GM21825 (cell line): Measurements from ENCODE around the gene LSM4.
"Not testable (repeated sequence)": the region's sequence is repeated elsewhere in the genome, so short reads cannot be mapped to it uniquely, and the experiment has no call there.

Experiments used
- ATAC-seq: cut with Tn5 transposase; IDR thresholded peaks from one replicate; pipeline ENCODE4 v1.9.1; 2021; ENCODE audit warnings: mild to moderate bottlenecking, moderate library complexity; ENCODE audit not compliant: unreplicated experiment

Gene LSM4

DNA sequence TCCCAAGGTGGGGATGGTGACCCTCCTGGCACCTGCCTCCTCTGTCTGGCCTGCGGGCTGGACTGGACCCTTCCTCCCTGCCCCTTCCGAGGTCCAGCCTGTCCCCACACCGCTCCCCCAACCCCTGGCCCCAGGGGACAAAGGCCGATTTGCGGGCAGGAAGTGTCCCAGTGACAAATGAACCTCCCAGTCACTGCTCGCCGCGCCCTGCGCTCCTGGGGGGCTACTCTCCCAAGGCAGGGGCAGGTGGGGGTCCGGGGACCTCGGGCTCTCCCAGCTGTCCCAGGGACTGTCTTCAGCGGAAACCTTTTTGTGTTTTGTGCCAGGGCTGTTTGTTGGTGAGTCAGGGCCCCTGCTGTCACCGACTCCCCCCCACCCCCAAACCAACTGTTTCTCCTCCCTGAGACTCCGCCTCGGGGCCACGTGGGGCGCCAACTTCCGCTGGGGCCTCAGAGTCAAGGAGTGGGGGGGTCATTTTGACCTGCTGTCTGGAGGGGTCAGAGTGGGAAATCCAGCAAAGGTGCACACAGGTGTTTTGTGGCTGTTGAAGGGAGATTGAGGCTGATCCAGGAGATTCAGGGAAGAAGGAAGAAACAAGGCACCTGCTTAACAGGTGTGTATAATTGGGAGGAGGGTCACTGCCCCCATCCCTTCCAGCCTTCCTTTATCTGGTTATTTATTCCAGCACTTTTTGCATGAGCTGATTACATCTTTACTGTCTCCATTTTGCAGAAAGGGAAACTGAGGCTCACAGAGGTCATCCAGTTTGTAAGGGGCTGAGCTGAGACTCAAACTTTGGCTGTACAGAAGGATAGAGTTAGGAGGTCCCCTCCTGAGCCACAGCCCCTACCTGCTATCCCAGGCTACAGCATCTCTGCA, 18.4 kb upstream of the LSM4 start:
- ATAC-seq, result no peak

DNA sequence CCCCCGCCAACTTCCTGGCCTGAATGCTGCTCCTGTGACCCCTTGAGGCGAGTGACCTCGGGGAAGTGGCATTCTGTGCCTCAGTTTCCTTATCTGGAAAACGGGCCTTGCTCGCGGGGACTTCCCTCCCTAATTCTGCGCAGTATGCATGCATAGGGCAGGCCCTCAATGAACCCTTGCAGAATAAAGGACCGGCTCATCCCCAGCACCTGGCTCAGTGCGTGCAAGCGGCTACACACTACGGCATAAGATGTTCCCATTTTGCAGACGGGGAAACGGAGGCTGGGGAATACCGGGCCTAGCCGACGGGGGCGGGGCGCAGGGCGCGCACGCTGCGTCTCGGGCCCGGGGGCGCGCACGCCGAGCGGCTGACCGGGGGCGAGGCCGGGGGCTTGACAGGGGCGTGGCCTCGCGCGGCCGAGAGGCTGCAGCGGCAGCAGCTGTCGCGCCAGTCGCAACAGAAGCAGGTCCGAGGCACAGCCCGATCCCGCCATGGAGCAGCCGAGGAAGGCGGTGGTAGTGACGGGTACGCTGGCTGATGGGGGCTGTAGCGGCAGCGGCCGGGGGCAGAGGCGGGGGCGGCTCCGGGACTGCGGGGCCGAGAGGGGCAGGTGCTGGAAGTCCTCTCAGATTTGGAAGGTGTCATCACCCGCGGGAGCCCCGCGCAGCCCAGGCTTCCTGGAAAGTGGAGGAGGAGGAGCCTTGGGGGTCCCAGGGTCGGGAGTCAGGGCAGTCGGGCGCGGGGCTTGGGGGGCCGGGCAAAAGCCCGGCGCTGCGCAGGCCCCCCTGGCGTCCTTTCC, 17.5 kb upstream of the LSM4 start, which contains the start of gene PGPEP1:
PGPEP1 (plus strand) TSS at position 409 of the 800 bp plus-strand sequence; CDS start at position 493, 84 bp downstream.
- no peak for ATAC-seq

DNA sequence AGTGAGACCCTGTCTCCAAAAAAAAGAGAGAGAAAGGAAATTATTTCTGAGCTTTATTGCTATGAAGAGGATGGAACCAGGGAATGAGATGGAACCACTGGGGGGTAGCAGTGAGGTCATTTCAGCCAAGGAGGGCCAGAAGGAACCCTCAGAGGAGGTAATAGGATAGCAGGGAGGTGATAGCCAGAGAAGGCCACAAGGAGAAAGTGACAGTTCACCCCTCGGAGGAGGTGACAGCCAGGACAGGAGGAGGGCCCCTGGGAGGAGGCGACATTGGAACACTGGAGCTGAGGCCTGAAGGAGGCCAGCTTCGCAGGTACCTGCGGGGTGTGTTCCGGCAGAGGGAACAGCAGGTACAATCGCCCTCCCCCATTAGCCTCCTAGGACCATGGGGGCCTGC, 16.8 kb upstream of the LSM4 start:
- no peak for ATAC-seq

DNA sequence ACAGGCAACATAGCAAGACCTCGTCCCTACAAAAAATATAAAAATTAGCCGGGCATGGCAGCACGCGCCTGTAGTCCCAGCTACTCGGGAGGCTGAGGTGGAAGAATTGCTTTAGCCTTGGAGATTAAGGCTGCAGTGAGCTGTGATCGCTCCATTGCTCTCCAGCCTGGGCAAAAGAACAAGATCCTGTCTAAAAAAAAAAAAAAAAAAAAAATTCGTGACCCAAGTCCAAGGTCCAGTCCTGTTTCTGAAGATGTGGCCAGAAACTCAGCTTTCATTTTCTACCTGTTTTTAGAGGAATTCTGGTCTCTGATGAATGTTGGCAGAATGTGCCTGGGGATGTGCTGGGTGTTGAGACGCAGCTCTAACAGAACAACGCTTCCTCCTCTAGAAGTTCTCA, 15.7 kb upstream of the LSM4 start:
- no peak for ATAC-seq

DNA sequence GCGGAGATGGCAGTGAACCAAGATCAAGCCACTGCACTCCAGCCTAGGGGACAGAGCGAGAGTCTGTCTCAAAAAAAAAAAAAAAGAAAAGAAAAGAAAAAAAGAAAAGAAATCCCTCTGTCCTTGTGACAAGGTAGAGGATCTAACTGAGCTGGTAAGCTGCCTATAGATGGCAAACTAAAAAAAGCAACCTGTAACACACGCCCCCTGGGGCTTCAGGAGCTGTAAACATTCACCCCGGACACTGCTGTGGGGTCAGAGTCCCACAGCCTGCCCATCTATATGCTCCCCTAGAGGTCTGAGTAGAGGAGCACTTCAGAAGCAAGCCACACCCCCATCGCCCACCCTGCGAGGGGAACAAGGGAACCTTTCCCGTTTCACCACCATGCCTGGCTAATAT, 13.2 kb upstream of the LSM4 start:
- no peak for ATAC-seq

DNA sequence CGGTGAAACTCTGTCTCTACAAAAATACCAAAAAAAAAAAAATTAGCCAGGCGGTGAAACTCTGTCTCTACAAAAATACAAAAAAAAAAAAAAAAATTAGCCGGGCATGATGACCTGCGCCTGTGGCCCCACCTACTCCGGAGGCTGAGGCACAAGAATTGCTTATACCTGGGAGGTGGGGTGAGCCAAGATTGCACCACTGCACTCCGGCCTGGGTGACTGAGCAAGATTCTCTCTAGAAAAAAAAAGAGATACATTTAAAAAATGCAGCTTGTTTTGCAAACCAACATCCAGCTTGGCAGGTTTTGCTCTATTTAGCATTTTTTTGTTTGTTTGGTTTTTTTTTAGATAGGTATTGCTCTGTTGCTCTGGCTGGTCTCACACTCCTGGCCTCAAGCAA, 10.8 kb upstream of the LSM4 start:
- ATAC-seq, result no peak

DNA sequence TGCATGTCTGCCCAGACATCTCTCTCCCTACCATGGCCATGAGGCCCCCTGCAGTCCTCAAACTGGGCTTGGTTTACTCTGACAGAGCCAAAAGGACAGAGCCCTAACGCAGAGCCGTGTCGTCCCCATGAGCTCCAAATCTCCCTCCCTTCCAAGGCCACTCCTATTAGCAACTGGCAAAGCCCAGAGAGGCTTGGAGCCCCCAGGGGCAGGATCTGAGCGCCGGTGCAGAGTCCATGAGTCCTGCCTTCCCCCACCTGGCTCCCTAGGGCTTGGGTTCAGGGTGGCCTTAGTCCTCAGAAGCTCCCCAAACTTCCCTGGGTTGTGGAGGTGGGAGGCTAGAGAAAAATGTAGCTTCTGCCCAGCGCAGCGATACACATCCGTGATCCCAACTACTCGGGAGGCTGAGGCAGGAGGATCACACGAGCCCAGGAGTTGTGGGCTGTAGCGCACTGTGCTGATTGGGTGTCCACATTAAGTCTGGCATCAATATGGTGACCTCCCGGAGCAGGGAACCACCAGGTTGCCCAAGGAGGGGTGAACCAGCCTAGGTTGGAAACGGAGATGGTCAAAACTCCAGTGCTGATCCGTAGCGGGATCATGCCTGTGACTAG, 10.1 kb upstream of the LSM4 start:
- ATAC-seq, result no peak

DNA sequence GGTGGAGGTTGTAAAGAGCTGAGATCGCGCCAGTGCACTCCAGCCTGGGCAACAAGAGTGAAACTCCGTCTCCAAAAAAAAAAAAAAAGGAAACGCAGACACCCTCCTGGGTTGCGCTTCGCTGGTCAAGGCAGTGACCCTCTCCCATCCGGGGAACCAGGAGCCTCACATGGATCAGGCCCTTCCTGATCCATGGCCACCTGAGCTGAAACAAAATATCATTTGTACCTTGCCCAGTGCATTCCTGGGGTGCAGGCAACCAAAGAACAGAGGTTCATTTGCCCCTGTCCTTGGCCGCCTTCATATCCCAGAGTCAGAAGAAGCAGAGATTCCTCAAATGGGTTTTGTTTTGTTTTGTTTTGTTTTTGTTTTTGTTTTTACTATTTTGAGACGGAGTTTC, 8.0 kb upstream of the LSM4 start:
- no peak for ATAC-seq

DNA sequence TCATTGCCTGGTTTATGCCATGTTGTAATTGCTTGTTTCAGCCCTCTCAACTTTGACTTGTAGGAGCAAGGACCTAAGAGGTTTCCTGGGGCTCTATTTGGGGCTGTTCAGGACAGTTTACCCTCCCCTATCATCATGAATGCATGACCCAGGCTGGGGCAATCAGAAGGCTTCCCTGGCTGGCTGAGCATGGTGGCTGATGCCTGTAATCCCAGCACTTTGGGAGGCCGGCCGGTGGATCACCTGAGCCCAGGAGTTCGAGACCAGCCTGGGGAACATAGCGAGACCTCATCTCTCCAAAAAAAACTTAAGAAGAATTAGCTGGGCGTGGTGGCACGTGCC, 6.1 kb upstream of the LSM4 start:
- ATAC-seq, result no peak

DNA sequence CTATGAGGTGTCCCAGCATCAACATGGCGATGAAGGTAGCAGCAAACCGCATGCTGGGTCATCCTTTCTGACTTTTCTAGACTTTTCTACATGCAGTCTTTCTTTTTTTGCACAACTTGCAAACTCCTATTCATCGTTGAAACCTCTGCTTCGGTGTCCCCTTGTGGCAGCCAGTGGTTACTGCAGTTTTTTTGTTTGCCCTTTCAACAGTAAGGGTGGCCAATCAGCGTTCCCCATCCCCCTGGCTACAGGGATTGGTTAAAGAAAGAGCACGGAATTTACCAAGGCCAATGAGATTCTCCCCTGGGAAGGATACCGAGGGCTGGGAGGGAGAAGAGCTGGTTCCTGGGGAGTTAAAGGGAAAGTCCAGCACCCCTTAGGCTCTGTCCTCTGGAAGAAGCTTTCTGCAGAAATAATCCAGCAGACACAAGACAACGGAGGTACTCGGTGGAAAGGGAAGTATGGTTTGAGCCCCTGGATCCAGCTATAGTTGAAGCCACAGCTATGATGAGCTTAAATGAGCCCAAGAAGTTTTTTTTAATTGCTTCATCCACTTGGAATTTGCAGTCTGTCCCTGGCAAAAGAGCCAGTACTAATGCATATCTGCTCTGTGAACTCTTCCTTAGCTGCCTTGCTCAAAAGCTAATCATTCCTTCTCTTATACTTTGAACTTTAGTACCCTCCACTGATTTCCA, 5.6 kb upstream of the LSM4 start:
- ATAC-seq, result peak; percentile 79

DNA sequence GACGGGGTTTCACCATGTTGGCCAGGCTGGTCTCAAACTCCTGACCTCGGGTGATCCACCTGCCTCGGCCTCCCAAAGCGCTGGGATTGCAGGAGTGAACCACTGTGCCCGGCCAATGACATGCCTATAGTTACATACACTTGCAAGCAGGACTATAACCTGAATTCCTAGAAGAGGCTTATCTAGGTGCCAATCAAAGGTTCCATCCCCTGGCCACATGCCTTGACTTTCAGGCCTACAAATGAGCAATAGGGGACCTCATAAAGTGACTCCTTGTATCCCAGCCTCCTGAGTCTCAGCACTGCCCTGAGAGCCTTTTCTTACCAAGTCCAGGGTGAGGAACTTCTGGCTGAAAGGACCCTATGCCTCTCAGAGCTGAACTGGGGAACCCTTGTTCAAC, 3.9 kb upstream of the LSM4 start:
- ATAC-seq, result no peak

DNA sequence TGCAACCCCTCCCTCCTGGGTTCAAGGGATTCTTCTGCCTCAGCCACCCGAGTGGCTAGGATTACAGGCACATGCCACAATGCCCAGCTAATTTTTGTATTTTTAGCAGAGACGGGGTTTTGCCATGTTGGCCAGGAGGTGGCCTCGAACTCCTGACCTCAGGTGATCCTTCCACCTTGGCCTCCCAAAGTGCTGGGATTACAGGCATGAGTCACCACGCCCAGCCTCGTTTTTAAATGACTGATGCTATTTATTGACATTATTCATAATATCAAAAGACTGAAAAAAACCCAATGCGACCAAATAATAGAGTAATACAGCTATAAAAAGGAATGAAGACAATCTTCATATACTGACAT, 1.5 kb upstream of the LSM4 start:
- ATAC-seq, result not testable (repeated sequence)

DNA sequence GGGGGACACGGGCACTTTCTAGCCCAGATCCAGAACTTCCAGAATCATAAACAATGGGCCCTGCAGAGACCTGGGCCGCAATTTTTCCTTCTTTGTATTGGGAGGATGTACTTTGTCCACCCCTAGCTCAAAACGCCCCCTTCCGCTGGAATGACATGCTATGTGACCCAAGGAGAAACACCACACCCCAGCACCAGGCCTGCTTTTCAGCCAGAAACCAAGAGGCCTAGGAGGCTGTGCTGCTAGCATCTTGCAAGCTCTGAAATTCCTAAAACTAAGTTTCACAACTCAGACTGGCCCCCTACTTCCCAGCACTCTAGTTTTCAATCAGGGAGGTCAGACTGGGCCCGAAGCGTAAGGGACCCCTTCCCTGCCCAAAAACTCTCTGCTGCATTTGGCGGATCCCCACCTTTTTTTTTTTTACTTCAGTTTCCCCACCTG, 538 bp downstream of the LSM4 start:
- no peak for ATAC-seq

DNA sequence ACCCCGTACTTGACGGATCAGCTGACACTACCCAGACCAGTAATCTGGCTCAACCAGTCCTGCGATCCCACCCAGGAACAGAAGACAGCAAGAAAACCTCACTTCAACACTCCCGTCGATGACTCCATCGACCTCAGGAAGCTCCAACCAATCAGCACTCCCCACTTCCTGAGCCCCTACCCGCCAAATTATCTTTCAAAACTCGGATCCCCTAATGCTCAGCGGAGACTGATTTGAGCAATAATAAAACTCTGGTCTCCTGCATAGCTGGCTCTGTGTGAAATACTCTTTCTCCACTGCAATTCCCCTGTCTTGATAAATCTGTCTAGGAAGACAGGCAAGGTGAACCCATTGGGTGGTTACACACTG, 1.2 kb downstream of the LSM4 start:
- no peak for ATAC-seq

DNA sequence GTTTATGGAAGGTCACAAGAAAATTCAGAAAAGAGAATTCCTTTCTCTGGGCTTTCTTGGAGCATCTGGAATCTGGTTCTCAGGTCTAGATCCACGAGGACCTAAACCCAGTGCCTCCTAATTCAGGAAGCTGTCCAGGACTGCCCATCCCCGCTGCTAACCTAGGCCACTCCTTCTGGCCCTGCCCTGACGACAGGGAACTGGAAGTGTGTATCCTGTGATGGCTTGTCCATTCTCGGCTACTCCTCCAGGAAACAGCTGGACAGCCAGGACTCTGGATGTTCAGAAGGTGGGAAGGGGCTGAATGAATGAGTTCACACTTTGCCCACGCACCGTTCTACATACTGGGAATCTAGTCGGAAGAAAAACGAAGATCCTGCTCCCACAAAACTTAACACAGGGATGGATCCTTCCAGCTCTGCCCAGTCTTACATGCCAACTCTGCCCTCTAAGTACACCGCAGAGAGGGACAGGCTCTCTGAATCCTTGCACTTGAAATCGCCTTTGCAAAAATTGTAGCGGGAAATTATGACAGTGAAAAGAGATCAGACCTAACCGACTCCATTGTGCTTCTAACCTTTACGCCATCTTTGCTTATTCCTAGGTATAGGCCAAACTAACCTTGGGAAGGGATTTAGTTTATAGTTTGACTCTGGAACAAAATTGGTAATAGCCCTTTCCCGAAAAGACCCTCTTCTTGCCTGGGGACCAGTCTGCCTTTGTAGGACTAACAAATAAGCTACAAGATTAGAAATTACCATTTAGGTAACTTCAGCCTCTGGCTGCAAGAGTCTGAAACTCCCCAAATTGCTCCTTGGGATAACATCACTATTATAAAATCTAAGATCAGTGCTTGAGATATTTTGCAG, 1.8 kb downstream of the LSM4 start:
- no peak for ATAC-seq

DNA sequence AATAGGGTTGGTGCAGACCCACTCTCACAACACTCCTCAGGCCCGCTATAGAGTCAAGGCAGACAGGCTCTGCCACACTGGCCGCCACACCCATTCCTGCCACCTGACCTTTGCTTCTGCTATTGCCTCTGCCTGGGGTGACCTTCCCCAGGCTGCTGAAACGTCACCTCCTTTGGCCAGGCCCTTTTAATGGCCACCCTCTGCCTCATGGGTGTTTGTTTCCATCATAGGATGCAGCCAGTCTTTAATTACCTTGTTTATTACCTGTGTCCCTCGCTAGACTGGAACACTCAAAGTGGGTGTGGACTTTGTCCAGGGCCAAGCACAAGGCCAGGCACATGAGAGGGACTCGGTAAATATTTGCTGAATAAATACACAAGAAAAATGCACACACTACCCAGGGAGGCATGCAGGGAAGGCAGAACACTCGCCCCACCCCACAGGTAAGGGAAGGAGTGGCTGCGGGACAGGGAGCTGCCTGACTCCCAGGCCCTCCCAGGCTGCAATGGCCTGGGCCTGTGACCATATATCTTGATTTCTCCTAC, 3.2 kb downstream of the LSM4 start:
- no peak for ATAC-seq

DNA sequence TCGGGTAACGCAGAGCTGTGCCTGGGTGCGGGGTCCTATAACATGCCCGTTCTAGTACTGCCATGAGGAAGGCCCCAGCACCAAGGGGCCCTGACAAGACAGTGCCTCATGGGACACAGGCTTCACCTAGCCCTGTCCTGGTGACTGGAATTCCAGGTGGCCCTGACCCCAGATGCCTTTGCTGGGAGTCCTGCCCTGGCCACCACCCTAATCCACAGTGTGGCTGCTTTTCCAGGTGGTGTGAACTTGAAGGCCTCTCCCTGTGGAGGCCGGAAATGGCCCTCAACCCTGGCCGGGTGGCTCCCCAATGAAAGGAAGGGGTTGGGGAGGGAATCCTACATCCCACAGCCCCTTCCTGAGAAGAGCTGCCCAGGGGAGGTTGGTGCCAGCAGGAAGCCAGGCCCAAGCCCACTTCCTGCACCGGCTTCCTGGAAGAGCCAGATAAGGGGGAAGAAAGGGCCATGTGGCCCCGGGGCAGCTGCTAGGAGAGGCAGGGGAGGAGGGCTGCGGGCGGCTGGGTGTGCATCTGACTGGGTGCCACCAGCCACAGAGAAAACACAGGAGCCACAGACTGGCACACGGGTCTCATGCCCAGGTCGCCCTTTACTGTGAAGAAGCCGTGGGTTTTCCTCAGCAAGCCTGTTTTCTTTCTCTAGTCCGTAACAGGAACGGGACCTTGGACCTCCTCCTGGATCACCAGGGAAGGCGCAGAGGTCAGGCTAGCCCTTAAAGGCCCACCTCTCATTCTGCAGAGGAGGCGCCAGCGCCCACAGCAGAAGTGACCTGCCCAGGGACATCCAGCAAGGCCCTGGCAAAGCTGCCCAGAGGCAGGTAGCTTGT, 4.7 kb downstream of the LSM4 start:
- no peak for ATAC-seq

DNA sequence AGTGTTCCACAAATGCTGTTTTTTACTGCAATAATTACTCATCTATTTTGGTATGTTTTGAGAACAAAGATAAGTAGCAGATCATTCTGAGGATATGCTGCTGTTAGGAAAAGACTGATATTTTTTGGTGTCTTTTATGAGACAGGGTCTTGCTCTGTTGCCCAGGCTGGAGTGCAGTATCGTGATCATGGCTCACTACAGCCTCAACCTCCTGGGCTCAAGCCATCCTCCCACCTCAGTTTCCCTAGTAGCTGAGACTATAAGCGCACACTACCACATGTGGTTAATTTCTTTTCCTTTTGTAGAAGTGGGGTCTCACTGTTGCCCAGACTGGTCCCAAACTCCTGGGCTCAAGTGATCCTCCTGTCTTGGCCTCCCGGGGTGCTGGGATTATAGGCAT, 9.5 kb downstream of the LSM4 start:
- no peak for ATAC-seq

DNA sequence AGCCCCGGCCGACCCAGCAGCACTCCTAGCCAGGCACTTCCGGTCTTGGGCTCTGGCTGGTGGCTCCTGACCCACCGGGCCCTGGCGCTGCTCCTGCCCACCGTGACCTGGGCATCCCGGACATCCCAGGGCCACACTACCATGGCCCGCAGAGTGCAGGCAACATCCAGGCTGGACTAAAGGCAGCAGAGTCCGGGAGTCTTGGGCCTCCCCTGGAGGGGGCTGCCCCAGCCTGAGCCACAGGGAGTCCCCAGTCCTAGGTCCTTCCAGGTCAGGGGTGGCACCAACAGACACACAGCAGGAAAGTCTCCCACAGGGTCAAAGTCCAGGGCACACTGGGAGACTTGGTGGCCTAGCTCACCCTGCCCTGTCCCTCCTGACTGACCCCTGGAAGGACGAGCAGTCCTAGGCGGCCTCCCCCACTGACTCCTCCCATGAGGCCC, 10.8 kb downstream of the LSM4 start:
- no peak for ATAC-seq
